ENCODE data around the gene CACNA2D1.

DNA sequence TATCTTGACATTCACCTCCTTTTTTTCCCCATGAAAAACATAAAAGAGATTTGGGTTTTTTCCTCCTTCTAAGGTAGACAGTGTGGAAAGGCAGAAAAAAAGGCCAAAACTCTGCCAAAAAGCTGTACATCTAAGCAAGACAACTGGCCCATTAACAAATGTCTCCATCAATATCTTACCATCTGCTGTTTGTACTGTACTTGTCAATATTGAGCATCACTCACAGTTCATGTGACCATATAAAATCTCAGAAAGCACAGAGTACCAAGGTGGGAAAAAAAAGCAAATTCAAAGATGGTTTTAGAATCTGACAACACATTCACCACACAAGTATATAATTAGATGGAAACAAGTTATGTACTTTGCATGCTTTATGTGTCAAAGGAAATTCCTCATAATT is 52.6 kb downstream of the CACNA2D1 start:
- TF ChIP-seq EP300 (IDR thresholded peaks at IDR 0.05) (no peak), POLR2A (IDR thresholded peaks at IDR 0.05) (no peak), POLR2AphosphoS5 (IDR thresholded peaks at IDR 0.05) (no peak)
- TF ChIP-seq, protein P1, sequence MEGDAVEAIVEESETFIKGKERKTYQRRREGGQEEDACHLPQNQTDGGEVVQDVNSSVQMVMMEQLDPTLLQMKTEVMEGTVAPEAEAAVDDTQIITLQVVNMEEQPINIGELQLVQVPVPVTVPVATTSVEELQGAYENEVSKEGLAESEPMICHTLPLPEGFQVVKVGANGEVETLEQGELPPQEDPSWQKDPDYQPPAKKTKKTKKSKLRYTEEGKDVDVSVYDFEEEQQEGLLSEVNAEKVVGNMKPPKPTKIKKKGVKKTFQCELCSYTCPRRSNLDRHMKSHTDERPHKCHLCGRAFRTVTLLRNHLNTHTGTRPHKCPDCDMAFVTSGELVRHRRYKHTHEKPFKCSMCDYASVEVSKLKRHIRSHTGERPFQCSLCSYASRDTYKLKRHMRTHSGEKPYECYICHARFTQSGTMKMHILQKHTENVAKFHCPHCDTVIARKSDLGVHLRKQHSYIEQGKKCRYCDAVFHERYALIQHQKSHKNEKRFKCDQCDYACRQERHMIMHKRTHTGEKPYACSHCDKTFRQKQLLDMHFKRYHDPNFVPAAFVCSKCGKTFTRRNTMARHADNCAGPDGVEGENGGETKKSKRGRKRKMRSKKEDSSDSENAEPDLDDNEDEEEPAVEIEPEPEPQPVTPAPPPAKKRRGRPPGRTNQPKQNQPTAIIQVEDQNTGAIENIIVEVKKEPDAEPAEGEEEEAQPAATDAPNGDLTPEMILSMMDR (IDR thresholded peaks at IDR 0.05), result no peak
